Measurements from ENCODE around the gene NAALADL2. TPM values are rescaled to one million over a fixed set of nuclear protein-coding genes. Genes with fewer than 3 reads are reported as not detected.

The NAALADL2 gene
- total and polyA plus RNA-seq, 4 donors = 0.28 to 4.6 (median 3.1) TPM

GRCh38 chr3:175731543-175731942, 872.4 kb downstream of the NAALADL2 start:
- WGBS = 59% methylated on average over 3 of the region's 3 CpGs
- Histone ChIP-seq H3K27ac (ENCODE audit: low read depth in 1 of 2, low read length in 2 of 2) (no peak overlapping the region), H3K9ac (ENCODE audit: low read depth in 1 of 2, low read length in 2 of 2) (no peak overlapping the region), H3K4me1 (ENCODE audit: control insufficient read depth in 4 of 4, insufficient read depth in 4 of 4, low read length in 3 of 4) (peaks cover 0 to under 1% (median 0%) of the 10 kb centered on the region in 4 donors), H3K27me3 (ENCODE audit: control insufficient read depth in 4 of 4, insufficient read depth in 4 of 4, low read length in 3 of 4) (no peaks in the 10 kb centered on the region), H3K36me3 (ENCODE audit: control insufficient read depth in 4 of 4, insufficient read depth in 3 of 4, low read depth in 1 of 4, low read length in 3 of 4) (peaks cover 0 to 2% (median 0%) of the 10 kb centered on the region in 4 donors), H3K9me3 (ENCODE audit: control insufficient read depth in 4 of 4, low read length in 3 of 4) (no peaks in the 10 kb centered on the region), H3K4me3 (ENCODE audit: low read depth in 1 of 3, low read length in 3 of 3) (no peak overlapping the region)
- TF ChIP-seq MAX (IDR thresholded peaks at IDR 0.05) = no peak
- no peak for TF ChIP-seq EGR1 (IDR thresholded peaks at IDR 0.05; ENCODE audit: low read depth in 2 of 2)
- TF ChIP-seq NR2F2 (IDR thresholded peaks at IDR 0.05) = no peak
- no peak for TF ChIP-seq GABPA (IDR thresholded peaks at IDR 0.05 in 1 of 2, conservative IDR thresholded peaks at IDR 0.05 in 1 of 2)
- no peak for TF ChIP-seq FOXA2 (IDR thresholded peaks at IDR 0.05)
- no peak for TF ChIP-seq REST (IDR thresholded peaks at IDR 0.05)
- TF ChIP-seq CTCF (IDR thresholded peaks at IDR 0.05; ENCODE audit: low read depth, low read length, missing input control) = no peak
- no peak for TF ChIP-seq ATF3 (IDR thresholded peaks at IDR 0.05)
- no peak for TF ChIP-seq TAF1 (conservative IDR thresholded peaks at IDR 0.05)
- no peak for TF ChIP-seq ZBTB33 (IDR thresholded peaks at IDR 0.05)
- TF ChIP-seq YY1 (IDR thresholded peaks at IDR 0.05) = no peak
- TF ChIP-seq JUND (IDR thresholded peaks at IDR 0.05) = no peak
- no peak for TF ChIP-seq RAD21 (IDR thresholded peaks at IDR 0.05)
- no peak for TF ChIP-seq HNF4A (conservative IDR thresholded peaks at IDR 0.05)
- no peak for TF ChIP-seq RXRA (IDR thresholded peaks at IDR 0.05)
- TF ChIP-seq FOXA1 (IDR thresholded peaks at IDR 0.05) = no peak
- DNase-seq (ENCODE audit: low spot score) = no peak

GRCh38 chr3:175732017-175732416, 872.9 kb downstream of the NAALADL2 start:
- Histone ChIP-seq H3K36me3 (ENCODE audit: control insufficient read depth in 4 of 4, insufficient read depth in 3 of 4, low read depth in 1 of 4, low read length in 3 of 4) (peaks cover 0 to 2% (median 0%) of the 10 kb centered on the region in 4 donors), H3K4me1 (ENCODE audit: control insufficient read depth in 4 of 4, insufficient read depth in 4 of 4, low read length in 3 of 4) (no peaks in the 10 kb centered on the region), H3K9me3 (ENCODE audit: control insufficient read depth in 4 of 4, low read length in 3 of 4) (no peaks in the 10 kb centered on the region), H3K27me3 (ENCODE audit: control insufficient read depth in 4 of 4, insufficient read depth in 4 of 4, low read length in 3 of 4) (no peaks in the 10 kb centered on the region), H3K9ac (ENCODE audit: low read depth in 1 of 2, low read length in 2 of 2) (no peak overlapping the region), H3K4me3 (ENCODE audit: low read depth in 1 of 3, low read length in 3 of 3) (no peak overlapping the region), H3K27ac (ENCODE audit: low read depth in 1 of 2, low read length in 2 of 2) (no peak overlapping the region)
- WGBS = 97% methylated on average over 2 of the region's 2 CpGs
- DNase-seq (ENCODE audit: low spot score) = no peak
- no peak for TF ChIP-seq NR2F2 (IDR thresholded peaks at IDR 0.05)
- no peak for TF ChIP-seq HNF4G (IDR thresholded peaks at IDR 0.05)
- no peak for TF ChIP-seq RXRA (IDR thresholded peaks at IDR 0.05)
- TF ChIP-seq ATF3 (IDR thresholded peaks at IDR 0.05) = no peak

All from liver (tissue), 9 donors.